GM23338 (cell line): ENCODE results near the gene CZIB. TPM values are rescaled to one million over a fixed set of nuclear protein-coding genes. Genes with fewer than 3 reads are reported as not detected.

ENCODE experiments used
- ATAC-seq: fragments of 200-7000 bp; cut with Tn5 transposase; 3 replicates; pipeline ENCODE4 v1.9.1; 2020
- DNase-seq: peaks from one replicate; pipeline ENCODE4 v3.0.0-alpha.2; 2015; ENCODE audit warnings: low spot score
- H2AFZ ChIP-seq: fragments of 200-600 bp; sonication (generic); 2 replicates; pipeline ENCODE4 v1.8.0; 2016; ENCODE audit warnings: antibody characterized with exemption, mild to moderate bottlenecking, moderate library complexity
- H3F3A ChIP-seq: fragments of 200-600 bp; sonication (generic); replicated peaks from 2 replicates; pipeline ENCODE4 v1.8.0; 2017; ENCODE audit warnings: antibody characterized with exemption, mixed run types, low read depth
- H3K27ac ChIP-seq: fragments of 200-600 bp; sonication (generic); 2 replicates; pipeline ENCODE4 v1.6.1; 2016; ENCODE audit warnings: low read depth
- H3K27me3 ChIP-seq: fragments of 200-600 bp; sonication (generic); 2 replicates; pipeline ENCODE4 v1.8.0; 2016; ENCODE audit warnings: mild to moderate bottlenecking, mixed run types, moderate library complexity; ENCODE audit not compliant: insufficient read depth
- H3K36me3 ChIP-seq: fragments of 200-600 bp; sonication (generic); 2 replicates; pipeline ENCODE4 v1.8.0; 2016; ENCODE audit warnings: mild to moderate bottlenecking; ENCODE audit not compliant: insufficient read depth
- H3K4me1 ChIP-seq: fragments of 200-600 bp; sonication (generic); 2 replicates; pipeline ENCODE4 v1.8.0; 2016; ENCODE audit warnings: mild to moderate bottlenecking, moderate library complexity; ENCODE audit not compliant: insufficient read depth
- H3K4me2 ChIP-seq: fragments of 200-600 bp; sonication (generic); 2 replicates; pipeline ENCODE4 v1.7.1; 2017; ENCODE audit warnings: mixed run types
- H3K4me3 ChIP-seq: fragments of 200-600 bp; sonication (generic); 2 replicates; pipeline ENCODE4 v1.6.1; 2016; ENCODE audit warnings: mixed run types
- H3K79me2 ChIP-seq: fragments of 200-600 bp; sonication (generic); replicated peaks from 2 replicates; pipeline ENCODE4 v1.8.0; 2017; ENCODE audit warnings: mild to moderate bottlenecking; ENCODE audit not compliant: insufficient read depth
- H3K9me2 ChIP-seq: fragments of 200-600 bp; sonication (generic); 2 replicates; pipeline ENCODE4 v1.8.0; 2017; ENCODE audit not compliant: insufficient read depth
- H4K20me1 ChIP-seq: fragments of 200-600 bp; sonication (generic); replicated peaks from 2 replicates; pipeline ENCODE4 v1.8.0; 2017; ENCODE audit warnings: mild to moderate bottlenecking; ENCODE audit not compliant: insufficient read depth
- H3K27ac Mint-ChIP-seq: 2 replicates; pipeline ENCODE4 v1.8.0; 2020; ENCODE audit warnings: inconsistent platforms, mild to moderate bottlenecking, moderate library complexity, mixed read lengths
- H3K27me3 Mint-ChIP-seq: 3 replicates; pipeline ENCODE4 v1.8.0; 2022; ENCODE audit warnings: low read depth, mild to moderate bottlenecking, moderate library complexity, mixed read lengths, inconsistent platforms; ENCODE audit not compliant: insufficient read depth, poor library complexity
- H3K36me3 Mint-ChIP-seq: 3 replicates; pipeline ENCODE4 v1.8.0; 2021; ENCODE audit warnings: low read depth, mild to moderate bottlenecking, inconsistent platforms, moderate library complexity, mixed read lengths
- H3K4me1 Mint-ChIP-seq: 3 replicates; pipeline ENCODE4 v1.8.0; 2020; ENCODE audit warnings: mild to moderate bottlenecking, inconsistent platforms, mixed read lengths
- H3K4me3 Mint-ChIP-seq: 3 replicates; pipeline ENCODE4 v1.8.0; 2021; ENCODE audit warnings: moderate library complexity, mild to moderate bottlenecking, inconsistent platforms, mixed read lengths
- H3K9me3 Mint-ChIP-seq: 3 replicates; pipeline ENCODE4 v1.8.0; 2020; ENCODE audit warnings: moderate library complexity, mild to moderate bottlenecking, inconsistent platforms, mixed read lengths
- CREB1 ChIP-seq: fragments of 250-450 bp; sonication (Bioruptor Pico); IDR thresholded peaks from 2 replicates; pipeline ENCODE4 v1.5.0; 2020; ENCODE audit warnings: low read depth, mild to moderate bottlenecking, moderate library complexity
- CTCF ChIP-seq, 2 experiments: fragments of 200-600 bp in 1 of 2; sonication (generic) in 1 of 2; conservative IDR thresholded peaks; 2 replicates each; pipeline versions ENCODE4 v1.5.1 to v1.6.1; 2016 to 2017; ENCODE audit warnings: antibody characterized with exemption in 2 of 2, low read depth in 2 of 2, mild to moderate bottlenecking in 2 of 2, moderate library complexity in 1 of 2
- ETS1 ChIP-seq: IDR thresholded peaks from 2 replicates; pipeline ENCODE4 v1.6.1; 2016; ENCODE audit warnings: antibody characterized with exemption
- EZH2 ChIP-seq: fragments of 200-600 bp; sonication (generic); IDR thresholded peaks from one replicate; pipeline ENCODE4 v1.8.0; 2017; ENCODE audit warnings: antibody characterized with exemption, mild to moderate bottlenecking, low read depth; ENCODE audit not compliant: unreplicated experiment
- EZH2phosphoT487 ChIP-seq: fragments of 200-600 bp; sonication (generic); IDR thresholded peaks from one replicate; pipeline ENCODE4 v1.8.1; 2018; ENCODE audit warnings: antibody characterized with exemption; ENCODE audit not compliant: unreplicated experiment
- JUNB ChIP-seq: IDR thresholded peaks from one replicate; pipeline ENCODE4 v1.6.1; 2016; ENCODE audit warnings: antibody characterized with exemption; ENCODE audit not compliant: unreplicated experiment
- NANOG ChIP-seq: IDR thresholded peaks from 2 replicates; pipeline ENCODE4 v1.6.1; 2016; ENCODE audit warnings: antibody characterized with exemption, borderline replicate concordance
- POLR2AphosphoS5 ChIP-seq: IDR thresholded peaks from 2 replicates; pipeline ENCODE4 v1.6.1; 2016; ENCODE audit warnings: antibody characterized with exemption, low read depth
- REST ChIP-seq: IDR thresholded peaks from one replicate; pipeline ENCODE4 v1.6.1; 2018; ENCODE audit warnings: antibody characterized with exemption; ENCODE audit not compliant: unreplicated experiment
- STAT1 ChIP-seq: IDR thresholded peaks from one replicate; pipeline ENCODE4 v1.6.1; 2016; ENCODE audit warnings: antibody characterized with exemption; ENCODE audit not compliant: unreplicated experiment
- ZNF114 ChIP-seq: fragments of 250-450 bp; sonication (Bioruptor Pico); IDR thresholded peaks from 2 replicates; pipeline ENCODE4 v1.5.0; 2020; ENCODE audit warnings: mild to moderate bottlenecking, moderate library complexity
- ZNF331 ChIP-seq: fragments of 250-450 bp; sonication (Bioruptor Pico); IDR thresholded peaks from 2 replicates; pipeline ENCODE4 v1.5.0; 2020; ENCODE audit warnings: low read depth, mild to moderate bottlenecking, moderate library complexity
- ZNF462 ChIP-seq: fragments of 250-450 bp; sonication (Bioruptor Pico); IDR thresholded peaks from 2 replicates; pipeline ENCODE4 v1.5.0; 2020; ENCODE audit warnings: mild to moderate bottlenecking, moderate library complexity
- polyA plus RNA-seq: library from polyadenylated mRNA; unstranded; fragments of >200 nt; fragmentation: Nextera tagmentation; extraction: Ambion mirVana; gene quantifications from 2 replicates; pipeline ENCODE4 v1.2.1, GENCODE V29; 2016
- total RNA-seq: library from RNA; depleted of rRNA; stranded (reverse); fragments of >200 nt; shearing (Covaris generic); gene quantifications from 2 replicates; pipeline ENCODE4 v1.2.3, GENCODE V29; 2014

Gene CZIB
- total and polyA plus RNA-seq, 2 experiments from 2014 or later, result 59.8 to 84.1 TPM

GRCh38 chr1:53198241-53198651, 22.2 kb downstream of the CZIB start:
- Histone ChIP-seq H2AFZ (no peak overlapping the region), H3K36me3 (0 out of 2 replicates have a peak, but pooled peaks cover 5% of the 10 kb centered on the region), H3F3A (no peaks in the 10 kb centered on the region), H3K27me3 (peaks cover 4% of the 10 kb centered on the region; the same call in 1 of the 2 replicates), H3K79me2 (peaks cover 8% of the 10 kb centered on the region), H3K4me1 (peaks cover 11% of the 10 kb centered on the region), H3K4me3 (peak overlapping the region; percentile 94), H3K4me2 (peak overlapping the region; percentile 92; the same call in 1 of the 2 replicates), H3K27ac (no peak overlapping the region), H4K20me1 (0 out of 2 replicates have a peak, but pooled peaks cover 5% of the 10 kb centered on the region), H3K9me2 (no peaks in the 10 kb centered on the region)
- no peaks in the 10 kb centered on the region; the same call in 2 of the 3 replicates for H3K9me3 Mint-ChIP-seq
- peaks cover 18% of the 10 kb centered on the region for H3K36me3 Mint-ChIP-seq
- H3K4me3 Mint-ChIP-seq, result peak overlapping the region; percentile 97
- H3K27ac Mint-ChIP-seq, result no peak overlapping the region
- H3K4me1 Mint-ChIP-seq, result peaks cover 20% of the 10 kb centered on the region
- no peak for ATAC-seq
- TF ChIP-seq CREB1 (CRISPR knock-in tag) (no peak), EZH2 (no peak), EZH2phosphoT487 (no peak), STAT1 (no peak), ZNF114 (no peak), JUNB (no peak), CTCF (conservative IDR thresholded peaks at IDR 0.05; ENCODE audit: low read depth in 2 of 2) (no peak), REST (no peak), ETS1 (no peak), NANOG (no peak), POLR2AphosphoS5 (no peak), ZNF462 (CRISPR knock-in tag) (no peak), ZNF331 (CRISPR knock-in tag) (no peak)
- no peak for DNase-seq
- H3K27me3 Mint-ChIP-seq, result peaks cover 17% of the 10 kb centered on the region
